Spleen (tissue), 7 donors: Measurements from ENCODE around the gene LMOD1.
A peak's percentile ranks its signal among the peaks of the same experiment; 100 is the strongest.

Source experiments
- POLR2A ChIP-seq, 3 donors: fragments of 450-650 bp; IDR thresholded peaks; one replicate each; pipeline ENCODE4 v1.5.1; 2017; ENCODE audit warnings: antibody characterized with exemption in 3 of 3, mild to moderate bottlenecking in 1 of 3
- POLR2AphosphoS5 ChIP-seq, 3 donors: sonication (generic); formaldehyde crosslinking; IDR thresholded peaks; one replicate each; pipeline ENCODE4 v1.5.1; 2017; ENCODE audit warnings: antibody characterized with exemption in 3 of 3
- TF ChIP-seq, protein P1 (sequence below), 11 experiments: fragments of 200-600 bp in 7 of 11; fragments of 450-650 bp in 4 of 11; sonication (generic) in 4 of 11; IDR thresholded peaks in 8 of 11; conservative IDR thresholded peaks in 3 of 11; 1 replicate in 7 of 11; 2 replicates in 4 of 11; pipeline versions ENCODE4 v1.4.0 to v1.8.0; 2016 to 2021; ENCODE audit warnings: antibody characterized with exemption in 11 of 11, inconsistent platforms in 4 of 11, mild to moderate bottlenecking in 1 of 11
- donor health status: DM: no; HTN: no; CAD: no; lungs with moderate emphysema.
- donor health status: DM: no; HTN: no; CAD: no.
- donor health status: DM: no; HTN: no; CAD: no.

DNA sequence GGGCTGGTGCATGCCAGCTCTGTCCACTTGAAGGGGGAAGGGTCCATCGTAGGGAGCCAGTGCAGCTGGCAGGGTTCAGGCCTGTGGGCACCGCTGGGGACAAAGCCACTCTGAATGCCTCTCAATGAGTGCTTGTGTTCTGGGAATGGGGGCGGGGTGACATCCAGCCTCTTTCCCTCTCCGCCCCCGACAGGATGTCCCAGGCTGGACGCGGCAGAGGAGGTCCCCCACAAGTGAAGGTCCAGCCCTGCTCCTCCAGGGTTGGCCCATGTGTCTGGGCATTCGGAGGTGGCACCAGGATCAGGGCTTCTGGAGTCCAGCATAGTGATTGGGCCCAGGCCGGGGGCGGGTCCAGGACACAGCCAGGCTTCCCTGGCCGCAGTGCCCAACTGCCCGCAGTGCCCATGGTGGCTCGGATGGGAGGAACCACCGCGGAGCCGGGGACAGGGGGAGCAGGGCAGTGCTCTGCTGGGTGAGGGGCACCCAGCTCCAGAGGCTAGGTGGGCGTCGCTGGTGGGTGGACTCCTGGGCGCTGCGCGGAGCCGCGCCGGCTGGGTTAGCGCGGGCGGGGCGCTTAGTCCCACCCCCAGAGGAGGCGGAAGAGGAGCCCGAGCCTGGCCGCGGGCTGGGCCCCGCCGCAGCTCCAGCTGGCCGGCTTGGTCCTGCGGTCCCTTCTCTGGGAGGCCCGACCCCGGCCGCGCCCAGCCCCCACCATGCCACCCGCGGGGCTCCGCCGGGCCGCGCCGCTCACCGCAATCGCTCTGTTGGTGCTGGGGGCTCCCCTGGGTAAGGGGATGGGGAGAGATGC, 57.9 kb downstream of the LMOD1 start, which contains the start of gene SHISA4:
- TF ChIP-seq, protein P1, sequence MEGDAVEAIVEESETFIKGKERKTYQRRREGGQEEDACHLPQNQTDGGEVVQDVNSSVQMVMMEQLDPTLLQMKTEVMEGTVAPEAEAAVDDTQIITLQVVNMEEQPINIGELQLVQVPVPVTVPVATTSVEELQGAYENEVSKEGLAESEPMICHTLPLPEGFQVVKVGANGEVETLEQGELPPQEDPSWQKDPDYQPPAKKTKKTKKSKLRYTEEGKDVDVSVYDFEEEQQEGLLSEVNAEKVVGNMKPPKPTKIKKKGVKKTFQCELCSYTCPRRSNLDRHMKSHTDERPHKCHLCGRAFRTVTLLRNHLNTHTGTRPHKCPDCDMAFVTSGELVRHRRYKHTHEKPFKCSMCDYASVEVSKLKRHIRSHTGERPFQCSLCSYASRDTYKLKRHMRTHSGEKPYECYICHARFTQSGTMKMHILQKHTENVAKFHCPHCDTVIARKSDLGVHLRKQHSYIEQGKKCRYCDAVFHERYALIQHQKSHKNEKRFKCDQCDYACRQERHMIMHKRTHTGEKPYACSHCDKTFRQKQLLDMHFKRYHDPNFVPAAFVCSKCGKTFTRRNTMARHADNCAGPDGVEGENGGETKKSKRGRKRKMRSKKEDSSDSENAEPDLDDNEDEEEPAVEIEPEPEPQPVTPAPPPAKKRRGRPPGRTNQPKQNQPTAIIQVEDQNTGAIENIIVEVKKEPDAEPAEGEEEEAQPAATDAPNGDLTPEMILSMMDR (IDR thresholded peaks at IDR 0.05 in 8 of 11, conservative IDR thresholded peaks at IDR 0.05 in 3 of 11) = no peak
- TF ChIP-seq POLR2A (IDR thresholded peaks at IDR 0.05) = no peak
- TF ChIP-seq POLR2AphosphoS5 (IDR thresholded peaks at IDR 0.05) = peak; percentile 62 to 82 (median 81)
